ENCODE results near the gene ITIH1. TPM values are rescaled to one million over a fixed set of nuclear protein-coding genes. Genes with fewer than 3 reads are reported as not detected.

ITIH1 gene
- total and polyA plus RNA-seq, 2 donors (not counting 3 experiments of a cell fraction or from before 2014, with no cell fraction given) = not detected

DNA sequence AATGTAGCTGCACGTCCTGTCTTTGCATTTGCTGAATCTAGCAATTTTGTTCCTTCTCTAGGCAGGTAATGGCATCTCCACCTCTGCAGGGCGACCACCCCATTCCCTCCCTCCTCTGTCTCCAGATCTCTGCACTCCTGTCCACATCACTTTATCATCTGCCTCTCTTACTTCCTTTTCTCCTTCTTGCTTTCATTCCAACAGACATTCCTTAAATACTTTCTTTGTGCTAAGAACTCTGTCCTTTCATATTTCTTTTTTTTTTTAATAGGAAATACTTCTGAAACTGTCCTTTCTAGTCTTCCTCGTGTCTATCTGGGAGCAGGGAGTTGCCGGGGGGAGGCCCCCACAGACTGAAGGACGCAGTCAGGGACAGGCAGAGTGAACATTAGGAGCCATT is 24.4 kb downstream of the ITIH1 start:
- TF ChIP-seq, protein P1, sequence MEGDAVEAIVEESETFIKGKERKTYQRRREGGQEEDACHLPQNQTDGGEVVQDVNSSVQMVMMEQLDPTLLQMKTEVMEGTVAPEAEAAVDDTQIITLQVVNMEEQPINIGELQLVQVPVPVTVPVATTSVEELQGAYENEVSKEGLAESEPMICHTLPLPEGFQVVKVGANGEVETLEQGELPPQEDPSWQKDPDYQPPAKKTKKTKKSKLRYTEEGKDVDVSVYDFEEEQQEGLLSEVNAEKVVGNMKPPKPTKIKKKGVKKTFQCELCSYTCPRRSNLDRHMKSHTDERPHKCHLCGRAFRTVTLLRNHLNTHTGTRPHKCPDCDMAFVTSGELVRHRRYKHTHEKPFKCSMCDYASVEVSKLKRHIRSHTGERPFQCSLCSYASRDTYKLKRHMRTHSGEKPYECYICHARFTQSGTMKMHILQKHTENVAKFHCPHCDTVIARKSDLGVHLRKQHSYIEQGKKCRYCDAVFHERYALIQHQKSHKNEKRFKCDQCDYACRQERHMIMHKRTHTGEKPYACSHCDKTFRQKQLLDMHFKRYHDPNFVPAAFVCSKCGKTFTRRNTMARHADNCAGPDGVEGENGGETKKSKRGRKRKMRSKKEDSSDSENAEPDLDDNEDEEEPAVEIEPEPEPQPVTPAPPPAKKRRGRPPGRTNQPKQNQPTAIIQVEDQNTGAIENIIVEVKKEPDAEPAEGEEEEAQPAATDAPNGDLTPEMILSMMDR (IDR thresholded peaks at IDR 0.05; ENCODE audit: extremely low read depth in 1 of 2, insufficient read depth in 1 of 2, low read depth in 1 of 2, low read length in 2 of 2) = no peak
- TF ChIP-seq POLR2A (IDR thresholded peaks at IDR 0.05; ENCODE audit: low read depth, low read length) (no peak), MYC (IDR thresholded peaks at IDR 0.05; ENCODE audit: low read depth, low read length) (no peak), MAX (IDR thresholded peaks at IDR 0.05; ENCODE audit: insufficient read depth, insufficient read length) (no peak), GATA2 (IDR thresholded peaks at IDR 0.05; ENCODE audit: insufficient read depth, insufficient read length, low read depth, low read length) (no peak), FOS (IDR thresholded peaks at IDR 0.05; ENCODE audit: borderline replicate concordance, insufficient read depth, low read length) (no peak), EZH2 (IDR thresholded peaks at IDR 0.05; ENCODE audit: borderline replicate concordance, low read depth, low read length, severe bottlenecking) (no peak), JUN (IDR thresholded peaks at IDR 0.05; ENCODE audit: borderline replicate concordance, insufficient read depth, insufficient read length, low read depth) (no peak), POLR2AphosphoS5 (IDR thresholded peaks at IDR 0.05; ENCODE audit: insufficient read depth, low read depth, low read length) (no peak)
- CTCF ChIA-PET = interaction anchor here (1.1 kb wide), 1 partner anchor 9 kb away, joined by 5 read pairs; no protein-coding TSS in a partner anchor

More for the DNA sequence above, 24.4 kb downstream of the ITIH1 start:
- Histone ChIP-seq H4K20me1 (replicated peaks; ENCODE audit: control insufficient read depth, extremely low read depth, insufficient read depth, low read length) (no peaks in the 10 kb centered on the region), H3K27ac (ENCODE audit: insufficient read depth, low read depth, low read length) (no peak overlapping the region), H3K4me2 (ENCODE audit: insufficient read depth, low read length) (no peak overlapping the region), H3K36me3 (ENCODE audit: control insufficient read depth in 2 of 2, extremely low read depth in 1 of 2, insufficient read depth in 2 of 2, low read length in 2 of 2) (no peaks in the 10 kb centered on the region), H3K4me3 (replicated peaks in 1 of 3; ENCODE audit: insufficient read depth in 1 of 3, low read depth in 1 of 3, low read length in 3 of 3) (no peak overlapping the region), H3K79me2 (ENCODE audit: control insufficient read depth, insufficient read depth, low read length) (no peaks in the 10 kb centered on the region), H3K4me1 (ENCODE audit: control insufficient read depth, extremely low read depth, insufficient read depth, low read length) (no peaks in the 10 kb centered on the region), H2AFZ (ENCODE audit: low read depth, low read length) (no peak overlapping the region), H3K9ac (replicated peaks; ENCODE audit: extremely low read depth, insufficient read depth, low read length) (no peak overlapping the region), H3K27me3 (ENCODE audit: control insufficient read depth in 2 of 2, insufficient read depth in 2 of 2, low read length in 2 of 2) (no peaks in the 10 kb centered on the region), H3K9me3 (replicated peaks; ENCODE audit: control insufficient read depth, insufficient read depth, low read length) (no peaks in the 10 kb centered on the region), H3K9me1 (replicated peaks; ENCODE audit: control insufficient read depth, extremely low read depth, insufficient read depth, low read length) (no peaks in the 10 kb centered on the region)
- dilution Hi-C loops (cut with MboI; ENCODE audit: extremely low pct_ligation_motif_present, low sequenced_read_pairs) = no loop called here
- DNase-seq (ENCODE audit: low read depth, low spot score) (no peak), FAIRE-seq (no peak)
- intact Hi-C loops (cut with micrococcal nuclease) = no loop called here
- BruUV-seq (replicated peaks) = no TSS peak
- POLR2A ChIA-PET = no interaction called here

Data from endothelial cell of umbilical vein (primary cell).